ENCODE measurements around the gene TAF8.

GRCh38 chr6:42013134-42013516, 37.2 kb upstream of the TAF8 start:
- TF ChIP-seq CTCF (IDR thresholded peaks at IDR 0.05) (no peak), POLR2AphosphoS5 (IDR thresholded peaks at IDR 0.05) (no peak)
